HT-29 (cell line): ENCODE data around the gene ADCY9. TPM values are rescaled to one million over a fixed set of nuclear protein-coding genes. Genes with fewer than 3 reads are reported as not detected.

Experiments used
- DNase-seq: peaks from one replicate; pipeline ENCODE4 v3.0.0-alpha.2; 2015; ENCODE audit warnings: low spot score
- small RNA-seq: library from RNA; depleted of rRNA; stranded (forward); fragments of <200 nt; gene quantifications from one replicate; pipeline ENCODE3, GENCODE V24; 2014
- total RNA-seq: library from RNA; depleted of rRNA; stranded (reverse); fragments of >200 nt; shearing (Covaris generic); gene quantifications from 2 replicates; pipeline ENCODE4 v1.2.3, GENCODE V29; 2014; rRNA removed

ADCY9 gene
- total RNA-seq, 1 experiment from 2014 or later: 1.8 TPM

DNA sequence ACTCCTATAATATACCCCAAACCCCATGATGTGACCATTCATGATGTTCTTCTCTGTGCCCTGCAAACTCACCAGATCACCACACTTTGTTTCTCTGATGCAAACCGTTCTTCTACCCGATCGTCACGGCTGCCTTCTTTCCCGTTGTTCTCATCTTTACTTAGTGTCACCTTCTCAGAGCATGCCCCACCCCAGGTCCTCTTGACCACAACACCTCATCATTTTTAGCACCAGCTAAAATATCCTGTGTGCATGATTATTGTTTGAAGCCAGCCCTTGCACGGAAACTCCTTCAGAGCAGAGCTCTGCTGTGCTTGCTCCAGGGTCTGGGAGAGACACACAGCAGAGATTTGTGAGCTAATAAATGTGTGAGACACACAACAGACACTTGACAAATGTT, 196.8 kb downstream of the ADCY9 start:
- DNase-seq: no peak

DNA sequence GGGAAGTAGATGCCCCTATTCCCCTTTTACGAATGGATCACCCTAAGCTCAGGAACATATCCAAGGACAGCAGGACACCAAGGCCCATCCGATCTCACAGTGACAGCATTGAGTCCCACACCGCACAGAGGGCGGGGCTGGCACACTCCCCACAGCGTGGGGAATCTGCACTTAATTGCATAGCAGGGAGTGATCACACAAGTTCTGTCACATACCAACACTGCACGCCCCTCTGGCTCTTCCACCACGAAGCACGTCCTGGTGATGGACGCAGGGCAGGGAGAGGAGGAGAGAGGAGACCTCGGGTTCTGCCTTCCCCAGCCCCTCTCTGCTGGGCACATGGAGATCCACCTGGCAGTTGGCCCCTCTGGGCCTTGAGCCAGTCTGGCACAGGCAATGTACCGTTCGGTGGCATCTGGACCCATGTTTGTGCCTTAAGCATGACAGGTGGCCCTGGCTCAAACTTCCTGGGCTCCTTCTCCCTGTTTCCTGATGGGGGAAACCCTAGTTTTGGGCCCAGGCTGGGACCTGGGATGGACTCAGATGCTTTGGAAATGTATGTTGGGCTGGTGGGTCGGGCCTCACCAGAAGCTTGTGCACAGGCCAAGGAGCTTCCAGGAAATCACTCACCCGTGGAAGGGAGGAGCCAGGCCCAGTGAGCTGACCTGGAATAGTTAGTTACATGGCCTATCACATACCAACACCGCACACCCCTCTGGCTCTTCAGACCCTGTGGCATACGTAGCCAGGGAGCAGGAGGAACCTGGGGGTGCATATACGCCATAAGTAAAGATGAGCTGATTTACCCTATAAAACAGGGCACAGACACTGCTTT, 200.6 kb downstream of the ADCY9 start:
- DNase-seq: no peak

DNA sequence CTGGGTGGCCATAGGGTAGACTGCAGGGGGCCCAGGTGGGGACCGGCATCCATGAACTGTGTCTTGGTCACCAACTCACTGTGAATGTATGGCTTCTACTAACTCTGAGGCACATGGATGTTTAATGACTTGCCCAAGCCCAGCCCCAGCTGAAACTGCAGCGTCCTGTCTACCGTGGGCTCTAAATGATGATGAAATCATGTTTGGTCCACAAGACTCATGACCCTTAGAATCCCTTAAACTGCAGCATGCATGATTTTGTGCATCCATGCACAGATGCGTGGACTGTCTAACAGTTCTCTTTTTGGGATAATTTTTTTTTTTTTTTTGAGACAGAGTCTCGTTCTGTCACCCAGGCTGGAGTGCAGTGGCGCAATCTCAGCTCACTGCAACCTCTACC, 203.3 kb downstream of the ADCY9 start:
- no peak for DNase-seq

Small RNA genes within 50 kb of the gene (small RNA-seq; reads per million reads assigned to genes)
- not detected for gene AC009171.1

Other genes with a start within 250 kb of the ADCY9 start
- 19.3 and 25.8 TPM in 2 replicates for gene CREBBP, start 235.7 kb downstream of the ADCY9 start, total RNA-seq
- 0.03 TPM in 1 of 2 replicates, not detected in the other for gene SRL, start 125.6 kb upstream of the ADCY9 start, total RNA-seq
- gene TFAP4, start 156.6 kb upstream of the ADCY9 start, total RNA-seq: 40.7 and 51.7 TPM in 2 replicates
- gene GLIS2, start 199.6 kb upstream of the ADCY9 start, total RNA-seq: 6.7 and 7.4 TPM in 2 replicates
- 159 and 165 TPM in 2 replicates for gene PAM16, start 234.9 kb upstream of the ADCY9 start, total RNA-seq